HL-60 (cell line): ENCODE measurements around the gene TTLL11.

Experiments
- CTCF ChIP-seq: IDR thresholded peaks from one replicate; pipeline ENCODE4 v1.5.1; 2011; ENCODE audit warnings: low read length, control low read depth, inconsistent platforms; ENCODE audit not compliant: insufficient read depth
- POLR2AphosphoS5 ChIP-seq: IDR thresholded peaks from 2 replicates; pipeline ENCODE4 v1.6.1; 2012; ENCODE audit warnings: low read depth

- no peak for TF ChIP-seq CTCF
- TF ChIP-seq POLR2AphosphoS5 = no peak
Measured at GRCh38 chr9:121874524-121874923, 218.6 kb downstream of the TTLL11 start.
